Stimulated activated CD8-positive, alpha-beta memory T cell treated with anti-CD3 and anti-CD28 coated beads, Interleukin-12 subunit alpha, Interleukin-12 subunit beta, amount 100 ng/mL, for 1 hour (primary cell): Measurements from ENCODE around the gene MDGA2.

ENCODE experiments used
- DNase-seq: peaks from one replicate; pipeline ENCODE4 v3.0.0-alpha.2; 2020; ENCODE audit warnings: low read depth

Gene MDGA2

DNA sequence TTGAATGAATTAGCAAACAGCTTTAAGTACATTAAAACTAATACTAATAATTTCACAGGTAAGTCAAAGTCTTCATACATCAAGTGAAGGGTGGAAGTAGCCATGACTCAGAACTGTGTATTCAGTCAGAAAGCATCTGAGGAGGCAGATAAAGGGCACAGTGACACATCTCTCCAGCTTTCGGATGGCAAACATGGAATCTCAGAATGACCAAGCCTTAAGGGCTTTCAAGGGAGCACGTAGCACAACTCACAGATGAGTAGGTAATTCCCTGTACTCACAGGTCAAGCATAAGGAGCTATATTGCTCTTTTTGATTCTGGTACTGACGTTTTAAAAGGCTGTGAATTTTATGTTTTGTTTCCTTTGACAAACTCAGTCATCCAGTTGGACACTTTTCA lies 56.0 kb downstream of the MDGA2 start:
- DNase-seq: no peak

DNA sequence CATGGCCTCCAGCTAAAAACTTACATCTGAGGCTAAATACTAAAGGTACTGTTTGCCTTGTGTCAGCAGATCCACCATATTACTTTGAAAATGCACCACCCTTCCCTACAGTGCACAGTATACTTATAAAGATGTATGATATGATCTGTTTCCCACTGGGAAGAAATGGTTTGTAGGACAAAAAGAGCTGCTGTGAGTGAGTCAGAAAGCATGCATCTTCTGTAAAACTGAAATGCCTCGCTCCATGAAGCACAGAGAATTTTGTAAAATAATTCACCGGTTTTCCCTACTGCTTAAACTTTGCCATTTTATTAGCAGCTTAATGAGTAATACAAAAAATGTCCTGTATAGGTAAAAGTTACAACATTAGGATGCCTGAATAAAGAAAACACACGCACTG lies 68.8 kb downstream of the MDGA2 start:
- no peak for DNase-seq

DNA sequence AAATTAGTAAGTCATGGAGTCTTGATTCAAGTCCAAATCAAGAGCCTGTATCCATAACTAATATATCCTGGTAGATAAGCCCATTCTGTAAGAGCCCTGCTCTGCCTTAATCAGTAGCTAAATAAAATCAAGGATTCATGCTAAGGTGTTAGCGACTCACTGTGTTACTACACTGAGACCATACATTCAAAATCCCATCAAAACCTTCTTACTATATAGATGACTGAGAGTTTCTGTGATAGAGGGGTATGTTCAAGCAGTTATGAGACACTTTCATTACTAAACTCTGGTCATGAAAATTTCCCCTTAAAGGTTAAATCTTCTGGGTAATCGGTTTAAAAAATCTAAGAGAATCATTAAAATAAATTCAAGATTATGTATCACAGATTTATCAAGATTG lies 78.5 kb downstream of the MDGA2 start:
- DNase-seq: no peak

DNA sequence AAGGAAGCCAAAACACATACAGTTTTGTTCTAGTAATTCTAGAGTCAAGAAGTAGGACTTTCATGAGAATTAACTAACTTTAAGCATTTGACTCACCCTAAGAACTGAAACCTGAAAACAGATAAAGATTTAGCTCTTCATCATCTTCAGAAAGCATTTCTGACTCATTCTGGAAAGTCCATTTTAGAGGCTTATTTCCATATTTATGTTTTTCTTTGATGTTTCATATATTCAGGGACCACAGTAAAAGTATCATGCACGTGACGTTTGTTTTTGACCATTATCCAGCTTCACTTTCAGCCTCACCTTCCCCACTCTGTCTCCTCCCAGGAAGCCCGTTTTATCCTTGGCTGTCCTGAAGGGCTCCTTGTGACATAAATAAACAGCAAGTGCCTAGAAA lies 79.2 kb downstream of the MDGA2 start:
- no peak for DNase-seq

DNA sequence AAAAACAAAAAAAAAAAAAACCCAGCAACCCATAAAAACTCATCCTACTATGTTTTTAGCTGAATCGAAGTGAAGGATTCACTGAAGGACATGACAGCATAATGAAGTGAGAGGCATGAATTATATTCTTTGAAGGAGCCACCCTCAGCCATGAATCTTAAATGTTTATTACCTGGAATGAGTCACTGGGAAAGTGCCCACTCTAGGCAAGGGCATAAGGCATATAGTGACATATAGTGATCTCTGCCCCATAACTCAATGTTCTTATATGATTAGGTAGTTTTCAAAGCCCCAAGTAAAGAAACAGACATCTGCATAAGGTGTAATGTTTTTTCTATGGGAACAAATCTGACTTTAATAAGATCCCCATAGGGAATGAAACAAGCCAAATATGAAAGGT lies 79.9 kb downstream of the MDGA2 start:
- no peak for DNase-seq

DNA sequence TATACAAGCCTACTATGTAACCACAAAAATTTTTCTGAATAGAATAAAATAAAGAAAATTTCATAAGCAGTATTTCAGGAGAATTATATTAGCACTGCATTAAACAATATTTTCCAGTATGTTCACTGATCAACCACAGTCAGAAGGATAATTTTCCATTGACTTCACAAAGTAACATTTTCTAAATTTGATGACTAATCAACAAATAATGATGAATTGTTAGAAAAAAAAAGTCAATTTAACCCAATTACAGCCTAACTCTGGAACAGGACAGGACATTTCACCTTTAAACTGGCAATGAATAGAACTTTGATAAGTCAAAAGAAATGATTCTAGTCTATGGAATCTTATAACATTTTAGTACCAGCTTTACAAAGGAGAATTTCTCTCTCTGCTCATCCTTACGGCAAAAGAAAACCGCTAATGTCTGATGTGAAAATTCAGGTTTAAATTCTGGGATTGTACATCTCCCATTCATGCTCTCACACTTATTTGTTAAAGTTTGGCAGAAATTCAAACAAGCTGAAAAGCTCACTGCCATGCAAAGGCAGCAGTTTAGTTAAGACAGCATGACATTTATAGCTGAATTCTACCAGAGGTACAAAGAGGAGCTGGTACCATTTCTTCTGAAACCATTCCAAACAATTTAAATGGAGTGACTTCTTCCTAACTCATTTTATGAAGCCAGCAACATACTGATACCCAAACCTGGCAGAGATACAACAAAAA lies 84.5 kb downstream of the MDGA2 start:
- no peak for DNase-seq

DNA sequence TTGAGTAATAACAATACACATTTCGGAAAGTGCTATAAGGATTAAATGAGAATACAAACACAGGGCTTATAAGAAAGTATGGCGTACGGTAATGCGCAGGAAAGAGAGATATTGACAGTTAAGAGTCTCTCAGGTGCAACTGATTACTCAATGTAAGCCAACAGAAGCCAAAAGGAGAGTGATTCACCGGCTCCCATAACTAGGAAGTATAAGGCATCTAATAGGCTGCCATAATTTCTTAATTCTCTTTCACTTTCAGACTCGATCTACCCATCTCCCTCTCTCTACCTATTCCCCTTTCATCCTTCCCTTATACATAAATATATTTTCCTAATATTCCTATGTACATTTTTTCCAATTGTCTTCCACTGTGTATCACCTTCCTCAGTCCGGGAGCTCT lies 90.0 kb downstream of the MDGA2 start:
- DNase-seq: no peak

DNA sequence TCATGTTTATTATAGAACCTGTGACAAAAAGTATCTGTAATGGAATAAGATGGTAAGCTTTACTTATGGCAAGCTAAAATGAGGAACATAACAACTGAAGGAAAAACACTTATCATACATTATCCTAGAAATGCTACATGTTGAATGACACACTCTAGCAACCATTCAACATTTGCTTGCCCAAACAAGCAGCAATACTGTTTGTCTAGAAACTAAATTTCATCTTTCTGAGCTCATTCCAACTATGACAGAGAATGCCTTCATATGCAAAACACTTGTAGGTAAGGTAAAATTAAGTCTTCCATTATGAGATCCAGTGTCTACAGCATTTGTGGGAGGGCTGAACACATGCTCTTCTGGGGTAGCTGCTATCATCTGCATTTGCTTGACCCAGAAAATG lies 108.1 kb downstream of the MDGA2 start:
- DNase-seq: no peak

DNA sequence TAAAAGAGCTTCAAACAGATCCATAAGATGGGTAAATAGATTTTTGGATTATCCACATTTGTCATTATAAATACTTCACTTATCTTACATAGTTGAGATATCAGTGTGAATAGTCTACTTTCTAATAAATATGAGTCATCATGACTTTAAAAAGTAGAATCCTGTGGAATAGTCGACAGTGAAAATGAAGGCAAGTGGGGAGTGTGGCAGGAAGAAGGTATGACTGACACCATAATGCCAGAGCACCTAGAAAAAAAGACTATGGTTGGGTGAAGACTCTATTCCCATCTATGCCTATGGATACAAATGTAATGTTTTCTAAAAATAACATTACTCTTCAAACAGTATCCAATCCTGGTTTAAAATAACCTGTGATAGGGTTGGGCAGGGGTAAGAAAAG lies 117.5 kb downstream of the MDGA2 start:
- DNase-seq: no peak

DNA sequence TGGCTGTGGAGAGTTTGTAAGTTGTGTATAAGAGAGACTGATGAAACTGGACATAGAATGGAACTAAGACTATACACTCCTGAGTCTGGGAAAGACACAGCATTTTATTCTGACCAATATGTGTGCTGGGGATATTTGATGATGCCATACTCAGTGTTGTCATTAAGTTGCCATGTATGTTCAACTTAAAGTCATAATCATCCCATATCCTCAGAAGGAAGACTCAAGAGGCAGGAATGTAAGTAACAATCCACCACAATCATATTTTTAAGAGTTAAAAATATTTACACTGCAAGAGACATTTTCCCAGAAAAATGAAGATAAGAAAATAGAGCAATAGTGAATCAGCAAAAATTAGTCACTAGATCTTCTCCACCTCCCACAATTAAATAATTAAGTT lies 120.1 kb downstream of the MDGA2 start:
- no peak for DNase-seq

DNA sequence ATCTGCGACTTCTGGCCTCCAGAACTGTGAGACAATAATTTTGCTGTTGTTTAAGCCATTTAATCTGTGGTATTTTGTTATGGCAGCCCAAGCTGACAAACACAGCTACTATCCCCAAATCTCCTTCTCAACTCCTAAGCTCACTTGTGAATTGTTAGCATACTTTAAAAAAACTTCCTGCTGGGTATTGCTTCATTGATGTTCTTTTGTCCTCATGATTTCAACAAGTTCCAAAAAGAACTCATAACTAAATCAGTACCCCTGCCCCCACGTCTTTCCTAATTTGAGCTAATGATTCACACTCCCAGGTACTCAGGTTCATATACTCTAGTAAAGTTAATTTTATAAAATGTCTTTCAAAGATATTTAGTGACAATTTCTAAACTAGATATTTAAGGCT lies 125.5 kb downstream of the MDGA2 start:
- no peak for DNase-seq

DNA sequence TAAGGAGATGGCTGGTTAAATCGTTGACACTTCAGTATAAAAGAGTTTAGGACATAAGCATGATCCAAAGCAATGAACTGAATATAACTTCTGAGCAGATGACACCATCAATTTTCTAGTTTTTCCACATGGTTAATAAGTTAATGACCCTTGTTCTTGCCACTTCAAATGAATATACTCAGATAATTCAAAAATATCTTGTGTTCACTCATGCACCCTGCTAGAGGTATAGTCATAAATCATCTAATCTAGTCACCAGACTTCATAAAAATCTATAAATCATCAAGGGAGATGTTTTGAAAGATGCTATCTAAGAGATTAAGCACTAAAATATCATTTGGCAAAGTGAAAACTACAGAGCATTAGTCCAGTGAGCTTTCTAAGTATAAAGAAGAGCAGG lies 131.9 kb downstream of the MDGA2 start:
- DNase-seq: no peak

DNA sequence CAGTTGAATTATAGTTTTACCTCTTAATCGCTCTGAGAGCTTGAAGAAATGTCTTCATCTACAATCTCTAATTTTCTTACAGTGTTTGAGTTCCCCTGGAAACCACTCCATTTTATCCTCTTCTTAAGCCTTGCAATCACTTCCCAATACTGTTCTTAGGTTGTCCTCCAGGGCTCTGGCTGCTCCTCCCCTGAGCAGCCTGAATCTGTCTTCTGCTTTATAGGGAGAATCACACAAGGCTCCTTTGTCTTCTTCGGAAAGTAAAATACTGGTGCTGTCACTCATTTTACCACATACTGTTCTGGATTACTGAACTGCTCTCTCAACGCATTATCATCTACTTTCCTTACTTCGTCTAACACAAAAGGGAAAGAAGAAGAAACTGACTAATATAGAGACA lies 133.7 kb downstream of the MDGA2 start:
- DNase-seq: no peak

DNA sequence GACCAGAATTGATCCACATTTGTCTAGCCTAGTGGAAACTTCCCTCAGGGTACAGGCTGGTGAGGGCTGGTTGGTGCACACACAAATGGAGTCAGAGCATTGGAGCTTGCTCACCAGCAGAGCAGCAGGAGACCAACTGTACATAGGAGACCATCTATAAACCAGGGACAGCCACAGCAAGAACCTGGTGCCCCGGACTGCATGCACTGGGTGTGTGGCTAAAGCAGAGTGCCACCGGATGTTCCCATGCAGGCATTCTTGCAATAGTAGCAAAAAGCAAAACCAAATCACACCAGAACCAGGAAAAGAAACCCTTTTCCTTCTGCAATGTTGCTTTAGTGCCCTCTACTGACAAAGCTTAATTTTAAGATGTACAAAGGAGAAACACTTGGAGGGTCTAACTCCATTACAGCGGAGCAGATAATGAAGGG lies 136.4 kb downstream of the MDGA2 start:
- DNase-seq: no peak

DNA sequence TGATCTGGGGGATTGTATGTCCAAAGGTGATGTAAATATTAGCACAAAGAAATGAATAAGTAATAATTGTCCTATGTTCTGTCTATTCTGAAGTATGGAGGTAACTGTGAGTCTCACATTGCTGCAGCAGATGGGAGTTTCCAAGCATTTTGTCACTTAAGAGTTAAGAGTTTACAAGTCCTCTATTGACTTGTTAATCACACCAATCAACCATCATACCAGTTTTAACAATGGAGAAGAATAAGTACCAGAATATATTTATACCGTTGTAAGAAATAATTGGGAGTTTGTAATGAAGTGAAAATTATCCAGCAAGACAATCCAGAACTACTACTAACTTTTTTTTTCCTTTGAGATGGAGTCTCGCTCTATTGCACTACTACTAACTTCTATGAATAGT lies 139.1 kb downstream of the MDGA2 start:
- DNase-seq: no peak

DNA sequence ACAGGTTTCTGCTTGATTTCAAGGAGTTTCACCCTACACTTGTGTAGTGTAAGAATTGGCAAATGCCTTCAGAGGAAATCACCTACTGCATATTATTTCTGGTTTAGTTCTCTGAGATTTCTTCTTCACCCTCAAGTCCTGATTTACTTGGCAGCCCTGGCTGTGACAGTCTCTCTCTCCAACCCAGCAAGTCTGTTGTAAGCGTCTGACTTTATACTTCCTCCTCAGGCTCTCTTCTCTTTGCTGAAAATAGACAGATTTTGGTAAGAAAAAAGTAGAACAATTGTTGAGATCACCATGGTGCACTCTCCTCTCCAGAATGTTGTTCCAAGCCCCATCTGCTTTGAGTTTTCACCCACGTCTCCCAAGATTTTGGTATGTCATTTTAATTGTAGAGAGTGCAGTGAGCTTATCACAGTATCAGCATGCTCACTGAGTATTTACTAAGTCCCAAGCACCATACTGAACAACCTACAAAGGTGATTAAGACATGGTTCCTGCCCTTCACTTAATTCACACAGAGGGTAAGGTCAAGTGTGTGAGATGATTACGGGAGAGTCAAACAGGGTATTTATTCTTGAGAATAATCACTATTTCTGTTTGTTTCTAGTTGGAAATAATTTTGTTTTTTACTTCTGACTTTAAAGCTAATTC lies 148.7 kb downstream of the MDGA2 start:
- no peak for DNase-seq

DNA sequence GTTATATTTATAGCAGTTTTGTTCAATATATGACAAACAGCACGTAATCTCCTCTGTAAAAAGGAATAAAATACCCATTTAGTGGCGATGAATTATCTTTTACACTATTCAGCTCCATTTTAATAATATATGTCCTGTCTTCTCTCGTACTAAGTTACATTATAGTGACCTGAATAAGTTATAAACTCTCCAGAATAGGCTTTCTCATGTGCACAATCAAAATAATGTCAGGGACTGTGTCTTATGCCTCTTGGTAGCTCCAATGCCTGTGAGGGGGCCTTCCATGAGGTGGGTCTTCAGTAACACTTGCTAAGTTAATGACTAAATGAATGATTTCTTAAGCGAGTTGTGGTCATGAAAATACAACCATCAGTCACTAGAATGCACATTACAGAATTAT lies 150.9 kb downstream of the MDGA2 start:
- DNase-seq: no peak

DNA sequence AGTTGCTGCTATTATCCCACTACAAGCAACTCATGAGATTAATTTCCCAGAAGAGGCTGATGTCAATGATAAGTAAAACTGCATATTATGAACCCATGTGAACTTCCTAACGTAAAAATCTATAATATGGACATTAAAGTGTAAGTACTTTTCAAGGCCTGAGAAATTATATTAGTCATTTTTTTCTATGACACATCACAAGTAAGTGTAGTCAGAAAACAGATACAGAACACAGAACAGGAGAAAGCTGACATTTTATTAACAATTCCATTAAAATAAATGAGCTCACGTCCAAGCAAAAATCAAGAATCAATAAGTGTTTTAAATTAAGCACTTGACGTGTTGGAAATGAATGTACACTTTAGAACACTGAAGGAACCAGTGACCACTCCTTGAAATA lies 155.0 kb downstream of the MDGA2 start:
- no peak for DNase-seq

DNA sequence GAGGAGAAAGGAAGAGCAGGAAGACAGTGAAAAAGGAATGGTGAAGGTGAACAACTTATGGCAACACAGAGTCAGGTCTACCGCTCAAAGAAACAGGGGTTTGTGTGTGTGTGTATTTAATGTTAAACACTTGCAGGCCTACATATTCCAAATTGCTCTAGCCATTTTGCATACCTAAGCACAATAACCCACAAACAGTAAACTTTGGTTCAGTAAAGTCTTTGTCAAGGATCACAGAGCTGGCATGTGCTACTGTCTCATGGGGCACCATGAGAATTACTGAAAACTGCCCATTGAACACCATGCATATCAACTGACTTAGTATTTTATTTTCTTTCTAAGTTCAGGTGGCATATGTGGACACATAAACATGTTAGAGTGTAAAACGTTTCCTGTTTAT lies 163.6 kb downstream of the MDGA2 start:
- no peak for DNase-seq

DNA sequence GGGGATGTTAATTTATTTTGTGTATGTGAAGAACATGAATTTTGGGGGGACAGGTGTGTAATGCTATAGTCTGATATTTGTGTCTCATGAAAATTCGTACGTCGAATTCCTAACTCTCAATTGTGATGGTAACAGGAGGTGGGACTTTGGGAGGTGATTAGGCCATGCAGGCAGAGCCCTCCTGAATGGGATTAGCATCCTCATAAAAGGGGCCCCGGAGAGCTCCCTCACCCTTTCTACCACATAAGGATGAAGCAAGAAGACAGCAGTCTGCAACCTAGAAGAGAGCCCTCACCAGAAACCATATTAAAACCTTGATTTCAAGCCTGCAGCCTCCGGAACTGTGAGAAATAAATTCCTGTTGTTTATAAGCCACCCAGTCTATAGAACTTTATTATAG lies 165.4 kb downstream of the MDGA2 start:
- no peak for DNase-seq

DNA sequence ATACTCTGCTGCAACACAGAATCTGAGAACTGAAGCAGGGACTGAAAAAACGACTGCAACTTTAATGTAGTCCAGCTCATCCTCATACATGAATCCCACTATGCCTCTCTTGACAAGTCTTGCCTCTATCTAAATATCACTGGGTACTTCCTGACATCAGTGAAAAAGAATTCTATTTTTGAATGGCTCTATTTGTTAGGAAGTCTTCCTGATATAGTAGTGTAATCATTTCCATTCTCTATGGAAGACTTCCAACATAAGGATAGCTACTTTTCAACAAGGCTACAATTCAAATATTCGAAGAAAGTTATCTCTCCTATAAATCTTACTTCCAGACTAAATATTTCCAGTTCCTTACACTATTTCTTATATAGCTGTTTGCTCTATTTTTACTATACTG lies 167.5 kb downstream of the MDGA2 start:
- no peak for DNase-seq

DNA sequence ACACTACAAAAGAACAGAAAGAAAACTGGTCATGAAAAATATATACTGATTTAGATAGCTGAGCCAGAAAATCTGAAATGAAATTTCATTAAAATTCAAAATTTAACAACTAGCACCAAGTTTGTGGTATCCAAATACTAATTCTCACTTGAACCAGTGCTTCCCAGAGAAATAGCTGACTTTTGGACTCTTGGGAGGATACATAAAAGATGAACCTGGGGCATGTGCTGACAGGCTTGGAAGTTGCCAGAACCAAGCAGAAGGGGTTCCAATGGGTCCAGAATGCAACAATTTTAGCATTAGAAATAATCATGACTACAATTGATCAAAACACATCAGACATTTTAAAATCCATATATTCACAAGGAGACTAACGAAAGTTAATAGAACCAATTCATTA lies 175.0 kb downstream of the MDGA2 start:
- DNase-seq: no peak

DNA sequence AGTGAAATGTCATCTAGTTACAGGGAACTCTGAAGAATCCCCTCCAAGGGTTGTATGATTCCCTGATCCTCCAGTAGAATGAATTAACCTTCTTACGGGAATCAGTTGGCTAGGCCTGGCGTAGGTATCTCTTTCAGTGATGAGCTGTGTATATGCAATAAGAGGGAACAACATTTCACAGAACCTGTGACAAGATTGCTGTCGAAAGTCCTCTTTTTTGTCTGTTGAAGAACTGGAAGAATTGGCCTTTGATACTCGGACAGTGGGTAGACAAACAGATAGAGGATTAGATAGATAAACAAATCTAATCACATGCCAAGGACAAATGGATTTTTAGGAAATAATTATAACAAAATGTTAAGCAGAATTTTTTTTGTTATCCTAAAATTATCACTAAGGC lies 184.6 kb downstream of the MDGA2 start:
- no peak for DNase-seq

DNA sequence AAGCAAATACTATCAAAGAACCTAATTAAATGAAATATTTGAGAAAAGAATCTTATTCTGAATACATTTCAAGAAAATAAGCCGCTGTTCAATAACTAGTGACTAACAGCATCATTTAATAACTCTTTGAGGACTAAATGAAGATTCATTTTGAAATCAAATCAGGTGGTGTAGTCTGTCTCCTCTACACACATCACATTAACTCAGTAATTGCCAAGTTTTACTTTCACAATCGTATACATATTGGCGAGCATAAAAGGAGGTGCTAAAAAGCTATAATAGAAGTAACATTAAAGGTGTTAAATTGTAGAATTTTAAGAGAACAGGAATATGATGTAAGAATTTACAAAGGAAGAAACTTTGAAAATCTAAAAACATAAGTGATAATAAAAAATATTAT lies 185.1 kb downstream of the MDGA2 start:
- DNase-seq: no peak
